Gastrocnemius medialis (tissue), 4 donors: ENCODE data around the gene SRPRA. TPM values are rescaled to one million over a fixed set of nuclear protein-coding genes. Genes with fewer than 3 reads are reported as not detected.

Experiments
- ATAC-seq, 2 donors: fragments of 150-250 bp; one replicate each; pipeline ENCODE4 v1.9.1; 2016
- DNase-seq, 2 donors: peaks; one replicate each; pipeline ENCODE4 v3.0.0-alpha.2; 2019
- H3K27ac ChIP-seq, 4 donors: fragments of 200-600 bp; sonication (generic); 1 replicate in 1 of 4; 2 replicates in 3 of 4; pipeline ENCODE4 v1.5.1; 2016 to 2018; ENCODE audit warnings: mild to moderate bottlenecking in 2 of 4, moderate library complexity in 1 of 4
- H3K27me3 ChIP-seq, 3 donors: fragments of 200-600 bp; sonication (generic) in 2 of 3; 1 replicate in 1 of 3; 2 replicates in 2 of 3; pipeline versions ENCODE4 v1.5.1 to v1.6.0; 2016 to 2019; ENCODE audit warnings: mild to moderate bottlenecking in 1 of 3, moderate library complexity in 1 of 3
- H3K36me3 ChIP-seq, 2 donors: fragments of 200-600 bp; sonication (generic) in 1 of 2; one replicate each; pipeline ENCODE4 v1.5.1; 2017 to 2018
- H3K4me1 ChIP-seq, 2 donors: fragments of 200-600 bp; sonication (generic) in 1 of 2; one replicate each; pipeline ENCODE4 v1.5.1; 2016 to 2017; ENCODE audit warnings: mild to moderate bottlenecking in 2 of 2
- H3K4me3 ChIP-seq, 4 donors: fragments of 200-600 bp; sonication (generic) in 3 of 4; 1 replicate in 1 of 4; 2 replicates in 3 of 4; pipeline ENCODE4 v1.5.1; 2016 to 2019; ENCODE audit warnings: mild to moderate bottlenecking in 2 of 4
- H3K9me3 ChIP-seq, 3 donors: fragments of 200-600 bp; sonication (generic) in 2 of 3; 1 replicate in 1 of 3; 2 replicates in 2 of 3; pipeline ENCODE4 v1.5.1; 2016 to 2019
- POLR2A ChIP-seq, 2 donors: fragments of 450-650 bp; IDR thresholded peaks; one replicate each; pipeline ENCODE4 v1.6.1; 2017; ENCODE audit warnings: antibody characterized with exemption in 2 of 2, mild to moderate bottlenecking in 2 of 2, moderate library complexity in 2 of 2
- in situ Hi-C, 4 donors: fragments of 200-750 bp; cut with MboI; loops; one replicate each; pipeline versions ENCODE4 v1.15.0 to v1.8.0; 2017; ENCODE audit warnings: low sequenced_read_pairs in 4 of 4
- intact Hi-C: fragments of 100-400 bp; cut with DNase I; formaldehyde crosslinking; loops from one replicate; pipeline ENCODE4 v1.15.1; 2023; ENCODE audit warnings: low total_unique reads
- total RNA-seq, 4 donors: library from RNA; depleted of rRNA; stranded (reverse); fragments of >200 nt; gene quantifications; one replicate each; pipeline versions ENCODE4 v1.1.0 to v1.2.3, GENCODE V29; 2016
- TF ChIP-seq, protein P1 (sequence below), 5 experiments: fragments of 450-650 bp in 3 of 5; fragments of 200-600 bp in 2 of 5; sonication (generic) in 2 of 5; IDR thresholded peaks in 4 of 5; conservative IDR thresholded peaks in 1 of 5; 1 replicate in 4 of 5; 2 replicates in 1 of 5; pipeline ENCODE4 v1.5.1; 2016 to 2019; ENCODE audit warnings: antibody characterized with exemption in 5 of 5, mild to moderate bottlenecking in 3 of 5, moderate library complexity in 3 of 5

SRPRA gene
- total RNA-seq, 4 donors from 2014 or later: 72.3 to 101 (median 79.4) TPM

DNA sequence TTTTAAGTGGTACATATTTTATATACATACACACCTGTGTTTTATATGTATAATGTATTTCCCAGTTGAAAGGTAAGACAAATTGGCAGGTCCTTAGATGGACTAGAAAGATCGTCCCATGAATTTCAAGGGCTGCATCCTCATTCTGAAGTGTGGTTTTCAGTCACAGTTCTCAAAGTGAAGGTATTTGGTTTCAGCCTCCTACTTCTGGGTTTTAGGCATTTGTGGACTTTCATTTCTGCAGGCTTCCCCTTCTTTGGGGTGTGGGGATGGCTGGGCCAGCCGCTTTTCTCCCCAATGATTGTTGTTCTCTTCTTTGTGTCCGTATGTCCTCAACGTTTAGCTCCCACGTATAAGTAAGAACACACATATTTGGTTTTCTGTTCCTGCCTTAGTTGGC, 45.1 kb upstream of the SRPRA start:
- Histone ChIP-seq H3K4me3 (no peak overlapping the region), H3K4me1 (peaks cover 24 to 26% of the 10 kb centered on the region in 2 donors), H3K27me3 (no peaks in the 10 kb centered on the region), H3K27ac (no peak overlapping the region), H3K36me3 (peaks cover 0 to 7% of the 10 kb centered on the region in 2 donors), H3K9me3 (no peaks in the 10 kb centered on the region)
- DNase-seq: no peak
- intact Hi-C loops (loop anchor here (10.0 kb wide), 1 partner anchor 681 kb away; no protein-coding TSS in a partner anchor), in situ Hi-C loops (loop anchor here (10.0 to 25.0 kb wide), 3 partner anchors 161 to 173 kb away; no protein-coding TSS in a partner anchor)
- TF ChIP-seq POLR2A (IDR thresholded peaks at IDR 0.05): no peak
- TF ChIP-seq, protein P1, sequence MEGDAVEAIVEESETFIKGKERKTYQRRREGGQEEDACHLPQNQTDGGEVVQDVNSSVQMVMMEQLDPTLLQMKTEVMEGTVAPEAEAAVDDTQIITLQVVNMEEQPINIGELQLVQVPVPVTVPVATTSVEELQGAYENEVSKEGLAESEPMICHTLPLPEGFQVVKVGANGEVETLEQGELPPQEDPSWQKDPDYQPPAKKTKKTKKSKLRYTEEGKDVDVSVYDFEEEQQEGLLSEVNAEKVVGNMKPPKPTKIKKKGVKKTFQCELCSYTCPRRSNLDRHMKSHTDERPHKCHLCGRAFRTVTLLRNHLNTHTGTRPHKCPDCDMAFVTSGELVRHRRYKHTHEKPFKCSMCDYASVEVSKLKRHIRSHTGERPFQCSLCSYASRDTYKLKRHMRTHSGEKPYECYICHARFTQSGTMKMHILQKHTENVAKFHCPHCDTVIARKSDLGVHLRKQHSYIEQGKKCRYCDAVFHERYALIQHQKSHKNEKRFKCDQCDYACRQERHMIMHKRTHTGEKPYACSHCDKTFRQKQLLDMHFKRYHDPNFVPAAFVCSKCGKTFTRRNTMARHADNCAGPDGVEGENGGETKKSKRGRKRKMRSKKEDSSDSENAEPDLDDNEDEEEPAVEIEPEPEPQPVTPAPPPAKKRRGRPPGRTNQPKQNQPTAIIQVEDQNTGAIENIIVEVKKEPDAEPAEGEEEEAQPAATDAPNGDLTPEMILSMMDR (IDR thresholded peaks at IDR 0.05 in 4 of 5, conservative IDR thresholded peaks at IDR 0.05 in 1 of 5): no peak
- no peak for ATAC-seq

DNA sequence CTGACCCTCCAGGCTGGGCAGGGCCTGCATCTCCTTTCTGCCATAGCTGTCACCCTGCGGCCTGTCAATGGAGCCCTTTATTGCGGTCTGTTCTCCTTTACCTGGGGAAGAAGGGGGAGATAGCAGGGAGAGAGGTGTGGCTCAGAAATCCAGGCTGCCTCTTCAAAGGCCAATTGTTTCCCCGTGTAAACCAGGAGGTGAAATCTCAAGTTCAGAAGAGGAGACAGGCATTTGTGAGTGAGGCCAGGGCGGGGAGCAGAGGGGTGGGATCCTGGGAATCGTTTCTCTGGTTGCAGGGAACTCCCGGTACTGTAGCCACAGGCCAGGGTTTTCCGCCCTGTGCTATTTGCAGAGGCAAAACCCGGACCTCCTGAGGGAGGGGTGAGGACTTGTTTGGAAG, 44.3 kb upstream of the SRPRA start:
- peaks cover 22 to 26% of the 10 kb centered on the region in 2 donors for H3K4me1 ChIP-seq
- no peaks in the 10 kb centered on the region for H3K27me3 ChIP-seq
- no peak for TF ChIP-seq POLR2A (IDR thresholded peaks at IDR 0.05)
- TF ChIP-seq, protein P1 (IDR thresholded peaks at IDR 0.05 in 4 of 5, conservative IDR thresholded peaks at IDR 0.05 in 1 of 5): no peak
- DNase-seq (no peak), ATAC-seq (no peak)
- H3K4me3 ChIP-seq: no peak overlapping the region
- H3K36me3 ChIP-seq: peaks cover 0 to 7% of the 10 kb centered on the region in 2 donors
- in situ Hi-C loops (loop anchor here (10.0 to 25.0 kb wide), 3 partner anchors 162 to 174 kb away; no protein-coding TSS in a partner anchor), intact Hi-C loops (loop anchor here (10.0 kb wide), 1 partner anchor 682 kb away; no protein-coding TSS in a partner anchor)
- H3K9me3 ChIP-seq: no peaks in the 10 kb centered on the region
- H3K27ac ChIP-seq: no peak overlapping the region

DNA sequence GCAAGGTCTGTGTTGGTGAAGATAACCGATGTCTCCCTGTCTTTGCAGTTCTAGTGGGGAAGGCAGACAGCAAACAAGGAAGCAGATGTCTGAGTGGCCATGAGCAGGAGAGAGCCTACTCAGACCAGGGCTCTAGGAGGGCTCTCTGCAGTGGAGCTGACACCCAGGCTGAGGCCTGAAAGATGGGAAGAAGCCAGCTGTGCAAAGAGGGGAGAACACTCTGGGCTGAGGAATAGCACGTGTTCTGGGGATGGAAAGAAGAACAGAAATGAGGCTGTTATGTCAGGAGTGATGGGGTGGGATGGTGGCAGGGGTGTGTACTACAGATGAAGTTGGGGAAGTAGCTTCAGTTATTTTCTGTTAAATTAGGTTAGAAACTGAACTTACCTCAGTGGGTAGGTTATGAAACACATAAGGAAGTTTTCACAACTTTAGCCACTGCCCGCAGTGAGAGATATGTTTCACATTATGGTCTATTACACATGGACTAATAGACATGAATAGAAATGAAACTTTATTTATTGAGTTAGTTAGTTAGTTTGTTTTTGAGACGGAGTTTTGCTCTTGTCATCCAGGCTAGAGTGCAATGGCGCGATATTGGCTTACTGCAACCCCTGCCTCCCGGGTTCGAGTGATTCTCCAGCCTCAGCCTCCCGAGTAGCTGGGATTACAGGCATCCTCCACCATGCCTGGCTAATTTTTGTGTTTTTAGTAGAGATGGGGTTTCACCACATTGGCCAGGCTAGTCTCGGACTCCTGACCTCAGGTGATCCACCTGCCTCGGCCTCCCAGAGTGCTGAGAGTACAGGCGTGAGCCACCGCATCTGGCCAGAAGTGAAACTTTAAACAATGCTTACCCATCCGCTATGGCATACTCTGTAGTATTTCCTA, 43.0 kb upstream of the SRPRA start:
- no peak overlapping the region for H3K27ac ChIP-seq
- intact Hi-C loops (loop anchor here (10.0 kb wide), 1 partner anchor 683 kb away; no protein-coding TSS in a partner anchor), in situ Hi-C loops (loop anchor here (10.0 to 25.0 kb wide), 3 partner anchors 163 to 176 kb away; no protein-coding TSS in a partner anchor)
- ATAC-seq (no peak), DNase-seq (no peak)
- H3K36me3 ChIP-seq: peaks cover 0 to 7% of the 10 kb centered on the region in 2 donors
- H3K9me3 ChIP-seq: no peaks in the 10 kb centered on the region
- H3K4me1 ChIP-seq: peaks cover 16 to 19% of the 10 kb centered on the region in 2 donors
- H3K4me3 ChIP-seq: no peak overlapping the region
- TF ChIP-seq POLR2A (IDR thresholded peaks at IDR 0.05): no peak
- TF ChIP-seq, protein P1 (IDR thresholded peaks at IDR 0.05 in 4 of 5, conservative IDR thresholded peaks at IDR 0.05 in 1 of 5): no peak
- no peaks in the 10 kb centered on the region for H3K27me3 ChIP-seq

DNA sequence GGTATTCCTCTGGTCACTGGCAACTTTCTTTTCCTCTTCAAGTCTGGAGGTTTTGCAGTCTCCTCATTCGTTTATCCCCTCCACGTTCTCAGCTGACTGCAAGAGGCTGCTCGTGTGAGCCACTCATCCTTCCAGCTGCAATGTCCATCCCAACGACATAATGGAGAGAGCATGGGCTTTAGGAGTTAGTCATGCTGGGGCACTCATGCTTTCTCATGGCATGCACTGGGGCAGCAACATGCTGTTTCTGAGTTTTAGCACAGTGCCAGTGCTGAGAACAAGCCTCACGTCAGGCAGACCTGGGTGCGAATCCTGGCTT, 42.3 kb upstream of the SRPRA start:
- H3K27me3 ChIP-seq: no peaks in the 10 kb centered on the region
- no peak for DNase-seq
- H3K9me3 ChIP-seq: no peaks in the 10 kb centered on the region
- H3K36me3 ChIP-seq: peaks cover 0 to 7% of the 10 kb centered on the region in 2 donors
- TF ChIP-seq, protein P1 (IDR thresholded peaks at IDR 0.05 in 4 of 5, conservative IDR thresholded peaks at IDR 0.05 in 1 of 5): no peak
- TF ChIP-seq POLR2A (IDR thresholded peaks at IDR 0.05): no peak
- H3K27ac ChIP-seq: peak overlapping the region in 1 of 4 donors; percentile 23
- in situ Hi-C loops (loop anchor here (10.0 to 25.0 kb wide), 3 partner anchors 164 to 176 kb away; no protein-coding TSS in a partner anchor), intact Hi-C loops (loop anchor here (1.0 to 10.0 kb wide), 3 partner anchors 58 to 684 kb away; no protein-coding TSS in a partner anchor)
- no peak overlapping the region for H3K4me3 ChIP-seq
- H3K4me1 ChIP-seq: peaks cover 16 to 25% of the 10 kb centered on the region in 2 donors
- ATAC-seq: no peak
